K562 (cell line): Measurements from ENCODE around the gene SIGLEC11. TPM values are rescaled to one million over a fixed set of nuclear protein-coding genes. Genes with fewer than 3 reads are reported as not detected.

Experiments
- DACH1 ChIP-seq: fragments of 450-650 bp; IDR thresholded peaks from 2 replicates; pipeline ENCODE4 v1.6.1; 2018; ENCODE audit not compliant: partially characterized antibody
- DPF2 ChIP-seq: fragments of 450-650 bp; IDR thresholded peaks from 2 replicates; pipeline ENCODE4 v1.6.1; 2016
- PRMT5 ChIP-seq: sonication (generic); formaldehyde crosslinking; IDR thresholded peaks from 2 replicates; pipeline ENCODE4 v1.5.0; 2020; ENCODE audit warnings: missing genetic modification reagents
- TGIF2 ChIP-seq: sonication (generic); formaldehyde crosslinking; IDR thresholded peaks from 2 replicates; pipeline ENCODE4 v1.8.1; 2022; ENCODE audit warnings: mild to moderate bottlenecking, missing genetic modification reagents, moderate library complexity
- ZC3H11A ChIP-seq: IDR thresholded peaks from 2 replicates; pipeline ENCODE4 v1.6.1; 2012; ENCODE audit warnings: low read depth, low read length, improper control_type of control experiment
- ZFPM2 ChIP-seq: fragments of 250-450 bp; sonication (Bioruptor Pico); IDR thresholded peaks from 2 replicates; pipeline ENCODE4 v1.5.1; 2022; ENCODE audit warnings: mild to moderate bottlenecking
- ZNF584 ChIP-seq: fragments of 200-800 bp; sonication (Bioruptor generic); IDR thresholded peaks from 2 replicates; pipeline ENCODE4 v1.6.1; 2016; ENCODE audit warnings: low read depth, mild to moderate bottlenecking, missing genetic modification characterization, missing compliant biosample characterization
- polyA plus RNA-seq, 8 experiments: library from polyadenylated mRNA; depleted of rRNA in 4 of 8; stranded (reverse) in 5 of 8; unstranded in 3 of 8; fragments of >200 nt; fragmentation: Nextera tagmentation in 2 of 8; fragmentation: Illumina TruSeq in 1 of 8; extraction: Ambion mirVana in 2 of 8; extraction: Trizol in 1 of 8; gene quantifications; 2 replicates each; pipeline versions ENCODE4 v1.2.1 to v1.2.3, GENCODE V29; 2011 to 2014; ENCODE audit warnings: inconsistent platforms in 1 of 8, missing spikeins in 1 of 8
- total RNA-seq, 7 experiments: library from RNA; depleted of rRNA in 6 of 7; stranded (reverse); fragments of >200 nt in 6 of 7; fragmentation: Illumina TruSeq in 2 of 7; extraction: Trizol in 2 of 7; gene quantifications; 2 replicates each; pipeline versions ENCODE4 v1.2.1 to v1.2.3, GENCODE V29; 2011 to 2021; ENCODE audit warnings: low replicate concordance in 1 of 7
- TF ChIP-seq, protein P1 (sequence below): sonication (generic); formaldehyde crosslinking; IDR thresholded peaks from 2 replicates; pipeline ENCODE4 v1.8.1; 2023; ENCODE audit warnings: missing genetic modification reagents, mild to moderate bottlenecking, borderline replicate concordance
- TF ChIP-seq, protein P2 (sequence below): fragments of 250-450 bp; sonication (Bioruptor Pico); IDR thresholded peaks from 2 replicates; pipeline ENCODE4 v1.5.0; 2021
- TF ChIP-seq, protein P3 (sequence below): sonication (generic); formaldehyde crosslinking; IDR thresholded peaks from 2 replicates; pipeline ENCODE4 v1.8.0; 2022; ENCODE audit warnings: mild to moderate bottlenecking, missing genetic modification reagents
- TF ChIP-seq, protein P4 (sequence below): fragments of 450-650 bp; IDR thresholded peaks from 2 replicates; pipeline ENCODE4 v1.6.1; 2017; ENCODE audit warnings: antibody characterized with exemption, mild to moderate bottlenecking
- TF ChIP-seq, protein P5 (sequence below): fragments of 450-650 bp; IDR thresholded peaks from 2 replicates; pipeline ENCODE4 v1.6.1; 2016; ENCODE audit warnings: mild to moderate bottlenecking

Gene SIGLEC11
- total and polyA plus RNA-seq, 9 of the 15 experiments (the other 6 are each of a cell fraction or from before 2014, with no cell fraction given), result not detected

DNA sequence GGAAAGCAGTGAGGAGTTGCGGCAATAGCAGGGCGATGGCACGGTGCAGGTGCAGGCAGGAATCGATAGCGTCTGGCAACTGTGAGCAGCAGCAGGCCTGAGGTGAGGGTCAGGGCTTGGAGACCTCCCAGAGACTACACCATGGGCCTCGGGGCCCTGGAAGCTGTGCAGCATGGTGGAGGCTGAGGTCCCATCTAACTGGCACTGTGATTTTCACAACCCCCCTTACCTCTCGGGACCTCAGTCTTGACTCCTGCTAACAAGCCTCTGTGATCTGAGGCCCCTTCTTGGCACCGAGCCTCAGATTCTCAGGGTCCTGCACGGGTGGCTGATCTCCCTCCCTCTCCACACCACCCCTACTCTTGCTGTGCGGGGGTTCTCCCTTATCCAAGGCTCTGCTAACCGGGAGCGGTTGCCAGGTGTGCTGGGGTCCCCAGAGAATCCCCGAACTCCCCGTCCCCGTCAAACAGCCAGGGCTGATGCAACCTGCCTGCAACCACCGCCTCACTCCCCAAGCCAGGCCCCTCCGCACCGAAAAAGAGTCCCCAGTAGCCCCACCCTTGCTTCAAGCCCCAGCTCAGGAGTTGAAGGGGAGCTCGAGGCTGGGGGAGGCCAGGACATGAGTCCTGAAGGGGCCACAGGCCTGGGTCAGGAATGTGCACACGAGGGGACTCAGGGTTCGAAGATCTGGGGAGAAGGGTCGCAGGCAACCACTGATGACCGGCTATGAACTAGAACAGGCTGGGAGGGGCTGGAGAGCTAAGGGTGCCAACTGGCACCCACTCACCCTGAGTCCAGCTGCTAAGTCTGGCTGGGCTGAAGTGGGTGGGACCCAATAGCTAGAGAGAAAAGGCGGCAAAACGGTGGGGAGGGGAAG, 36.7 kb downstream of the SIGLEC11 start (continued):
- TF ChIP-seq, protein P1, sequence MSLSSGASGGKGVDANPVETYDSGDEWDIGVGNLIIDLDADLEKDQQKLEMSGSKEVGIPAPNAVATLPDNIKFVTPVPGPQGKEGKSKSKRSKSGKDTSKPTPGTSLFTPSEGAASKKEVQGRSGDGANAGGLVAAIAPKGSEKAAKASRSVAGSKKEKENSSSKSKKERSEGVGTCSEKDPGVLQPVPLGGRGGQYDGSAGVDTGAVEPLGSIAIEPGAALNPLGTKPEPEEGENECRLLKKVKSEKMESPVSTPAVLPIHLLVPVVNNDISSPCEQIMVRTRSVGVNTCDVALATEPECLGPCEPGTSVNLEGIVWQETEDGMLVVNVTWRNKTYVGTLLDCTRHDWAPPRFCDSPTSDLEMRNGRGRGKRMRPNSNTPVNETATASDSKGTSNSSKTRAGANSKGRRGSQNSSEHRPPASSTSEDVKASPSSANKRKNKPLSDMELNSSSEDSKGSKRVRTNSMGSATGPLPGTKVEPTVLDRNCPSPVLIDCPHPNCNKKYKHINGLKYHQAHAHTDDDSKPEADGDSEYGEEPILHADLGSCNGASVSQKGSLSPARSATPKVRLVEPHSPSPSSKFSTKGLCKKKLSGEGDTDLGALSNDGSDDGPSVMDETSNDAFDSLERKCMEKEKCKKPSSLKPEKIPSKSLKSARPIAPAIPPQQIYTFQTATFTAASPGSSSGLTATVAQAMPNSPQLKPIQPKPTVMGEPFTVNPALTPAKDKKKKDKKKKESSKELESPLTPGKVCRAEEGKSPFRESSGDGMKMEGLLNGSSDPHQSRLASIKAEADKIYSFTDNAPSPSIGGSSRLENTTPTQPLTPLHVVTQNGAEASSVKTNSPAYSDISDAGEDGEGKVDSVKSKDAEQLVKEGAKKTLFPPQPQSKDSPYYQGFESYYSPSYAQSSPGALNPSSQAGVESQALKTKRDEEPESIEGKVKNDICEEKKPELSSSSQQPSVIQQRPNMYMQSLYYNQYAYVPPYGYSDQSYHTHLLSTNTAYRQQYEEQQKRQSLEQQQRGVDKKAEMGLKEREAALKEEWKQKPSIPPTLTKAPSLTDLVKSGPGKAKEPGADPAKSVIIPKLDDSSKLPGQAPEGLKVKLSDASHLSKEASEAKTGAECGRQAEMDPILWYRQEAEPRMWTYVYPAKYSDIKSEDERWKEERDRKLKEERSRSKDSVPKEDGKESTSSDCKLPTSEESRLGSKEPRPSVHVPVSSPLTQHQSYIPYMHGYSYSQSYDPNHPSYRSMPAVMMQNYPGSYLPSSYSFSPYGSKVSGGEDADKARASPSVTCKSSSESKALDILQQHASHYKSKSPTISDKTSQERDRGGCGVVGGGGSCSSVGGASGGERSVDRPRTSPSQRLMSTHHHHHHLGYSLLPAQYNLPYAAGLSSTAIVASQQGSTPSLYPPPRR (CRISPR knock-in tag), result no peak
- no peak for TF ChIP-seq TGIF2 (CRISPR knock-in tag)
- TF ChIP-seq, protein P2, sequence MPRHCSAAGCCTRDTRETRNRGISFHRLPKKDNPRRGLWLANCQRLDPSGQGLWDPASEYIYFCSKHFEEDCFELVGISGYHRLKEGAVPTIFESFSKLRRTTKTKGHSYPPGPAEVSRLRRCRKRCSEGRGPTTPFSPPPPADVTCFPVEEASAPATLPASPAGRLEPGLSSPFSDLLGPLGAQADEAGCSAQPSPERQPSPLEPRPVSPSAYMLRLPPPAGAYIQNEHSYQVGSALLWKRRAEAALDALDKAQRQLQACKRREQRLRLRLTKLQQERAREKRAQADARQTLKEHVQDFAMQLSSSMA (CRISPR knock-in tag), result peak; percentile 73
- no peak for TF ChIP-seq ZC3H11A
- no peak for TF ChIP-seq DACH1
- TF ChIP-seq PRMT5 (CRISPR knock-in tag), result 0 out of 2 replicates have a peak, but pooled peaks have one; percentile 25
- TF ChIP-seq, protein P3, sequence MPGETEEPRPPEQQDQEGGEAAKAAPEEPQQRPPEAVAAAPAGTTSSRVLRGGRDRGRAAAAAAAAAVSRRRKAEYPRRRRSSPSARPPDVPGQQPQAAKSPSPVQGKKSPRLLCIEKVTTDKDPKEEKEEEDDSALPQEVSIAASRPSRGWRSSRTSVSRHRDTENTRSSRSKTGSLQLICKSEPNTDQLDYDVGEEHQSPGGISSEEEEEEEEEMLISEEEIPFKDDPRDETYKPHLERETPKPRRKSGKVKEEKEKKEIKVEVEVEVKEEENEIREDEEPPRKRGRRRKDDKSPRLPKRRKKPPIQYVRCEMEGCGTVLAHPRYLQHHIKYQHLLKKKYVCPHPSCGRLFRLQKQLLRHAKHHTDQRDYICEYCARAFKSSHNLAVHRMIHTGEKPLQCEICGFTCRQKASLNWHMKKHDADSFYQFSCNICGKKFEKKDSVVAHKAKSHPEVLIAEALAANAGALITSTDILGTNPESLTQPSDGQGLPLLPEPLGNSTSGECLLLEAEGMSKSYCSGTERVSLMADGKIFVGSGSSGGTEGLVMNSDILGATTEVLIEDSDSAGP (CRISPR knock-in tag), result no peak
- 0 out of 2 replicates have a peak, but pooled peaks have one; percentile 18 for TF ChIP-seq DPF2
- TF ChIP-seq, protein P4, sequence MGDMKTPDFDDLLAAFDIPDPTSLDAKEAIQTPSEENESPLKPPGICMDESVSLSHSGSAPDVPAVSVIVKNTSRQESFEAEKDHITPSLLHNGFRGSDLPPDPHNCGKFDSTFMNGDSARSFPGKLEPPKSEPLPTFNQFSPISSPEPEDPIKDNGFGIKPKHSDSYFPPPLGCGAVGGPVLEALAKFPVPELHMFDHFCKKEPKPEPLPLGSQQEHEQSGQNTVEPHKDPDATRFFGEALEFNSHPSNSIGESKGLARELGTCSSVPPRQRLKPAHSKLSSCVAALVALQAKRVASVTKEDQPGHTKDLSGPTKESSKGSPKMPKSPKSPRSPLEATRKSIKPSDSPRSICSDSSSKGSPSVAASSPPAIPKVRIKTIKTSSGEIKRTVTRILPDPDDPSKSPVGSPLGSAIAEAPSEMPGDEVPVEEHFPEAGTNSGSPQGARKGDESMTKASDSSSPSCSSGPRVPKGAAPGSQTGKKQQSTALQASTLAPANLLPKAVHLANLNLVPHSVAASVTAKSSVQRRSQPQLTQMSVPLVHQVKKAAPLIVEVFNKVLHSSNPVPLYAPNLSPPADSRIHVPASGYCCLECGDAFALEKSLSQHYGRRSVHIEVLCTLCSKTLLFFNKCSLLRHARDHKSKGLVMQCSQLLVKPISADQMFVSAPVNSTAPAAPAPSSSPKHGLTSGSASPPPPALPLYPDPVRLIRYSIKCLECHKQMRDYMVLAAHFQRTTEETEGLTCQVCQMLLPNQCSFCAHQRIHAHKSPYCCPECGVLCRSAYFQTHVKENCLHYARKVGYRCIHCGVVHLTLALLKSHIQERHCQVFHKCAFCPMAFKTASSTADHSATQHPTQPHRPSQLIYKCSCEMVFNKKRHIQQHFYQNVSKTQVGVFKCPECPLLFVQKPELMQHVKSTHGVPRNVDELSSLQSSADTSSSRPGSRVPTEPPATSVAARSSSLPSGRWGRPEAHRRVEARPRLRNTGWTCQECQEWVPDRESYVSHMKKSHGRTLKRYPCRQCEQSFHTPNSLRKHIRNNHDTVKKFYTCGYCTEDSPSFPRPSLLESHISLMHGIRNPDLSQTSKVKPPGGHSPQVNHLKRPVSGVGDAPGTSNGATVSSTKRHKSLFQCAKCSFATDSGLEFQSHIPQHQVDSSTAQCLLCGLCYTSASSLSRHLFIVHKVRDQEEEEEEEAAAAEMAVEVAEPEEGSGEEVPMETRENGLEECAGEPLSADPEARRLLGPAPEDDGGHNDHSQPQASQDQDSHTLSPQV, result peak; percentile 81
- TF ChIP-seq, protein P5, sequence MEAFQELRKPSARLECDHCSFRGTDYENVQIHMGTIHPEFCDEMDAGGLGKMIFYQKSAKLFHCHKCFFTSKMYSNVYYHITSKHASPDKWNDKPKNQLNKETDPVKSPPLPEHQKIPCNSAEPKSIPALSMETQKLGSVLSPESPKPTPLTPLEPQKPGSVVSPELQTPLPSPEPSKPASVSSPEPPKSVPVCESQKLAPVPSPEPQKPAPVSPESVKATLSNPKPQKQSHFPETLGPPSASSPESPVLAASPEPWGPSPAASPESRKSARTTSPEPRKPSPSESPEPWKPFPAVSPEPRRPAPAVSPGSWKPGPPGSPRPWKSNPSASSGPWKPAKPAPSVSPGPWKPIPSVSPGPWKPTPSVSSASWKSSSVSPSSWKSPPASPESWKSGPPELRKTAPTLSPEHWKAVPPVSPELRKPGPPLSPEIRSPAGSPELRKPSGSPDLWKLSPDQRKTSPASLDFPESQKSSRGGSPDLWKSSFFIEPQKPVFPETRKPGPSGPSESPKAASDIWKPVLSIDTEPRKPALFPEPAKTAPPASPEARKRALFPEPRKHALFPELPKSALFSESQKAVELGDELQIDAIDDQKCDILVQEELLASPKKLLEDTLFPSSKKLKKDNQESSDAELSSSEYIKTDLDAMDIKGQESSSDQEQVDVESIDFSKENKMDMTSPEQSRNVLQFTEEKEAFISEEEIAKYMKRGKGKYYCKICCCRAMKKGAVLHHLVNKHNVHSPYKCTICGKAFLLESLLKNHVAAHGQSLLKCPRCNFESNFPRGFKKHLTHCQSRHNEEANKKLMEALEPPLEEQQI, result no peak
- TF ChIP-seq ZFPM2 (CRISPR knock-in tag), result no peak
- peak; percentile 90 for TF ChIP-seq ZNF584 (CRISPR knock-in tag)
